ENCODE measurements around the gene GAS7. TPM values are rescaled to one million over a fixed set of nuclear protein-coding genes. Genes with fewer than 3 reads are reported as not detected.

The GAS7 gene
- total and polyA plus RNA-seq, 2 of the 13 experiments (the other 11 are each of a cell fraction or from before 2014, with no cell fraction given): 1.0 to 5.2 TPM

GRCh38 chr17:10114931-10115535, 83.4 kb downstream of the GAS7 start (continued):
- TF ChIP-seq SNAPC4 (CRISPR knock-in tag; IDR thresholded peaks at IDR 0.05): no peak
- no peak for TF ChIP-seq ZFP37 (CRISPR knock-in tag; IDR thresholded peaks at IDR 0.05; ENCODE audit: borderline replicate concordance)
- TF ChIP-seq ZNF597 (CRISPR knock-in tag; IDR thresholded peaks at IDR 0.05): no peak

GRCh38 chr17:10112962-10113361, 85.4 kb downstream of the GAS7 start:
- POLR2A ChIA-PET: no interaction called here
- no peaks in the 10 kb centered on the region for H4K20me1 ChIP-seq (ENCODE audit: insufficient read depth, low read length)
- H3K4me1 ChIP-seq (ENCODE audit: insufficient read depth, low read length): no peaks in the 10 kb centered on the region
- no peaks in the 10 kb centered on the region for H3K9me3 ChIP-seq (ENCODE audit: low read length)
- H3K27ac ChIP-seq (ENCODE audit: extremely low read length, insufficient read depth, low read length): no peak overlapping the region
- 6% methylated on average over 4 of the region's 4 CpGs for WGBS (ENCODE audit: low lambda C conversion rate)
- in situ Hi-C loops (cut with HindIII; ENCODE audit: extremely low pct_ligation_motif_present, low pct_unique_long_range_greater_than_20kb): loop anchor here (25.0 kb wide), 1 partner anchor 99 kb away; no protein-coding TSS in a partner anchor
- H3K27me3 ChIP-seq (ENCODE audit: control insufficient read depth in 1 of 2, insufficient read depth in 2 of 2, low read length in 2 of 2): peaks cover 0 to 12% of the 10 kb centered on the region in 2 experiments; a peak in 3 of 5 replicates
- no peaks in the 10 kb centered on the region for H3K79me2 ChIP-seq (ENCODE audit: insufficient read depth, low read length)
- H3K4me2 ChIP-seq (ENCODE audit: low read depth, low read length): no peak overlapping the region
- no peak for ATAC-seq
- CTCF ChIA-PET (ENCODE audit: low intra/inter-chr PET ratio, low total read pairs): no interaction called here
- no peaks in the 10 kb centered on the region for H3K36me3 ChIP-seq (replicated peaks in 1 of 2; ENCODE audit: control insufficient read depth in 1 of 2, insufficient read depth in 2 of 2, low read length in 2 of 2)
- H3K4me3 ChIP-seq (replicated peaks in 1 of 3; ENCODE audit: insufficient read depth in 1 of 3, low read depth in 2 of 3, low read length in 3 of 3): no peak overlapping the region
- intact Hi-C loops (cut with micrococcal nuclease; ENCODE audit: unreplicated experiment): no loop called here
- H3K9ac ChIP-seq (ENCODE audit: insufficient read depth, low read depth, low read length): no peak overlapping the region
- FAIRE-seq: no peak
- DNase-seq (ENCODE audit: low spot score): no peak
- BruUV-seq (replicated peaks): no TSS peak
- H2AFZ ChIP-seq (ENCODE audit: low read length): no peak overlapping the region
- TF ChIP-seq ZBTB49 (CRISPR knock-in tag; IDR thresholded peaks at IDR 0.05; ENCODE audit: borderline replicate concordance): no peak
- TF ChIP-seq PHF5A (CRISPR knock-in tag; IDR thresholded peaks at IDR 0.05; ENCODE audit: low read depth, unreplicated experiment): no peak
- TF ChIP-seq NFRKB (IDR thresholded peaks at IDR 0.05): no peak
- no peak for TF ChIP-seq ZBTB44 (CRISPR knock-in tag; IDR thresholded peaks at IDR 0.05)
- TF ChIP-seq BCL6 (CRISPR knock-in tag; IDR thresholded peaks at IDR 0.05): no peak
- no peak for TF ChIP-seq RAD51 (IDR thresholded peaks at IDR 0.05; ENCODE audit: borderline replicate concordance)
- no peak for TF ChIP-seq ZNF382 (CRISPR knock-in tag; IDR thresholded peaks at IDR 0.05; ENCODE audit: borderline replicate concordance)
- no peak for TF ChIP-seq RELA (CRISPR knock-in tag; IDR thresholded peaks at IDR 0.05)
- no peak for TF ChIP-seq FOXP1 (IDR thresholded peaks at IDR 0.05)
- no peak for TF ChIP-seq FOXP1 (CRISPR knock-in tag; IDR thresholded peaks at IDR 0.05)
